Ovary (tissue), 9 donors: ENCODE data around the gene SPAG9. TPM values are rescaled to one million over a fixed set of nuclear protein-coding genes. Genes with fewer than 3 reads are reported as not detected.

Experiments used
- DNase-seq, 5 donors: peaks; one replicate each; pipeline ENCODE4 v3.0.0-alpha.2; 2019 to 2020
- H3K27ac ChIP-seq, 2 donors: fragments of 200-600 bp; one replicate each; pipeline versions ENCODE4 v1.5.1 to v1.8.0; 2019 to 2022
- H3K27me3 ChIP-seq: fragments of 200-600 bp; one replicate; pipeline ENCODE4 v1.8.0; 2022
- H3K36me3 ChIP-seq: fragments of 200-600 bp; sonication (generic); one replicate; pipeline ENCODE4 v1.5.1; 2019
- H3K4me1 ChIP-seq: one replicate; pipeline ENCODE4 v1.8.1; 2013; ENCODE audit warnings: mild to moderate bottlenecking, moderate library complexity; ENCODE audit not compliant: insufficient read depth
- H3K4me3 ChIP-seq: fragments of 200-600 bp; sonication (generic); one replicate; pipeline ENCODE4 v1.5.1; 2017
- H3K9me3 ChIP-seq, 2 donors: fragments of 200-600 bp in 1 of 2; sonication (generic) in 1 of 2; one replicate each; pipeline versions ENCODE4 v1.5.1 to v1.8.1; 2013 to 2019; ENCODE audit warnings: mild to moderate bottlenecking in 1 of 2, moderate library complexity in 1 of 2
- CTCF ChIP-seq, 3 donors: fragments of 450-650 bp in 2 of 3; fragments of 200-600 bp in 1 of 3; IDR thresholded peaks; one replicate each; pipeline versions ENCODE4 v1.5.1 to v1.8.0; 2016 to 2022; ENCODE audit warnings: antibody characterized with exemption in 3 of 3, mild to moderate bottlenecking in 1 of 3
- EP300 ChIP-seq: sonication (generic); formaldehyde crosslinking; IDR thresholded peaks from one replicate; pipeline ENCODE4 v1.6.1; 2017; ENCODE audit warnings: antibody characterized with exemption
- POLR2A ChIP-seq: fragments of 450-650 bp; IDR thresholded peaks from one replicate; pipeline ENCODE4 v1.6.1; 2017; ENCODE audit warnings: antibody characterized with exemption, mild to moderate bottlenecking, moderate library complexity
- WGBS, 3 donors: extraction: QIAGEN DNeasy Blood & Tissue Kit in 1 of 3; methylation state at CpG; one replicate each; pipeline versions ENCODE4 v1.1.5 to v1.1.7; 2013 to 2017; 5-methylcytosine and 5-hydroxymethylcytosine counted together
- intact Hi-C, 4 donors: fragments of 100-400 bp; cut with DNase I; formaldehyde crosslinking; loops; one replicate each; pipeline versions ENCODE4 v1.11.0 to v1.15.1; 2022 to 2023
- polyA plus RNA-seq, 2 donors: library from polyadenylated mRNA; stranded (reverse); fragments of 200-250 nt in 1 of 2; fragments of 350-450 nt in 1 of 2; fragmentation: Illumina TruSeq in 1 of 2; extraction: RNeasy Lipid Tissue Mini Kit (QIAGEN cat#74804) in 1 of 2; gene quantifications; one replicate each; pipeline ENCODE4 v1.2.3, GENCODE V29; 2013 to 2014
- total RNA-seq, 7 donors: library from RNA; depleted of rRNA in 2 of 7; stranded (reverse); fragments of >200 nt in 2 of 7; fragmentation: NEBNext Ultra II Directional in 3 of 7; extraction: Animal tissue kit (Norgen Biotek cat#: 25700) in 3 of 7; gene quantifications; one replicate each; pipeline versions ENCODE4 v1.1.0 to v1.2.4, GENCODE V29; 2016 to 2023
- donor health status: DM: no; HTN: no; CAD: no; lungs with moderate emphysema.
- donor health status: DM: no; HTN: no; CAD: no.
- donor health status: Bipolar disorder and iron deficiency.
- donor health status: DM: yes; HTN: yes; CAD: no.
- donor health status: DM: no; HTN: no; CAD: no.
- donor health status: DM: yes; HTN: yes; CAD: no.

SPAG9 gene
- total and polyA plus RNA-seq, 9 donors = 28.8 to 103 (median 79.4) TPM

GRCh38 chr17:51017270-51017669, 103.4 kb downstream of the SPAG9 start:
- Histone ChIP-seq H3K4me1 (no peaks in the 10 kb centered on the region), H3K9me3 (no peaks in the 10 kb centered on the region), H3K36me3 (no peaks in the 10 kb centered on the region), H3K4me3 (no peak overlapping the region), H3K27ac (no peak overlapping the region), H3K27me3 (no peaks in the 10 kb centered on the region)
- intact Hi-C loops = no loop called here
- WGBS, 3 donors = 75 to 87% (median 84%) methylated on average over 2 of the region's 2 CpGs
- TF ChIP-seq POLR2A (no peak), CTCF (IDR thresholded peaks at IDR 0.05) (no peak), EP300 (no peak)
- DNase-seq = no peak

GRCh38 chr17:51016099-51016498, 104.6 kb downstream of the SPAG9 start:
- H3K4me3 ChIP-seq = no peak overlapping the region
- DNase-seq = no peak
- H3K4me1 ChIP-seq = no peaks in the 10 kb centered on the region
- H3K27me3 ChIP-seq = no peaks in the 10 kb centered on the region
- TF ChIP-seq CTCF (IDR thresholded peaks at IDR 0.05) (no peak), POLR2A (no peak), EP300 (no peak)
- no peaks in the 10 kb centered on the region for H3K9me3 ChIP-seq
- H3K27ac ChIP-seq = no peak overlapping the region
- H3K36me3 ChIP-seq = no peaks in the 10 kb centered on the region
- intact Hi-C loops = no loop called here
- WGBS, 3 donors = 68 to 95% (median 88%) methylated on average over 1 of the region's 1 CpG

GRCh38 chr17:51015145-51015558, 105.5 kb downstream of the SPAG9 start:
- TF ChIP-seq POLR2A (no peak), EP300 (no peak), CTCF (IDR thresholded peaks at IDR 0.05) (no peak)
- H3K4me3 ChIP-seq = no peak overlapping the region
- no peaks in the 10 kb centered on the region for H3K27me3 ChIP-seq
- 10 to 16% (median 13%) methylated on average over 1 of the region's 1 CpG for WGBS, 3 donors
- H3K4me1 ChIP-seq = no peaks in the 10 kb centered on the region
- H3K9me3 ChIP-seq = no peaks in the 10 kb centered on the region
- DNase-seq = no peak
- intact Hi-C loops = no loop called here
- no peaks in the 10 kb centered on the region for H3K36me3 ChIP-seq
- no peak overlapping the region for H3K27ac ChIP-seq

- Histone ChIP-seq H3K4me3 (no peak overlapping the region), H3K36me3 (no peaks in the 10 kb centered on the region), H3K9me3 (no peaks in the 10 kb centered on the region), H3K27ac (no peak overlapping the region), H3K4me1 (no peaks in the 10 kb centered on the region), H3K27me3 (no peaks in the 10 kb centered on the region)
- DNase-seq = no peak
- TF ChIP-seq EP300 = no peak
- no peak for TF ChIP-seq CTCF (IDR thresholded peaks at IDR 0.05)
- TF ChIP-seq POLR2A = no peak
- intact Hi-C loops = no loop called here
- 96 to 99% (median 97%) methylated on average over 3 of the region's 3 CpGs for WGBS, 3 donors
Measured at GRCh38 chr17:51014129-51014528, 106.5 kb downstream of the SPAG9 start.

- Histone ChIP-seq H3K27me3 (no peaks in the 10 kb centered on the region), H3K4me3 (no peak overlapping the region), H3K36me3 (no peaks in the 10 kb centered on the region), H3K27ac (no peak overlapping the region), H3K4me1 (no peaks in the 10 kb centered on the region), H3K9me3 (no peaks in the 10 kb centered on the region)
- intact Hi-C loops = no loop called here
- 96 to 100% (median 97%) methylated on average over 2 of the region's 2 CpGs for WGBS, 3 donors
- no peak for DNase-seq
- TF ChIP-seq POLR2A (no peak), CTCF (IDR thresholded peaks at IDR 0.05) (no peak), EP300 (no peak)
Measured at GRCh38 chr17:51013322-51013721, 107.3 kb downstream of the SPAG9 start.
